Activated CD4-positive, alpha-beta memory T cell treated with anti-CD3 and anti-CD28 coated beads for 36 hours (primary cell): ENCODE results near the gene MAP3K5. TPM values are rescaled to one million over a fixed set of nuclear protein-coding genes. Genes with fewer than 3 reads are reported as not detected.

ENCODE experiments used
- CTCF ChIA-PET: fragments of 350-600 bp; sonication (Branson Sonifier 250); formaldehyde crosslinking; loops from one replicate; lab custom pipeline; 2021; ENCODE audit warnings: antibody characterized with exemption, inconsistent platforms; lab: Charles Lee
- POLR2A ChIA-PET: fragments of 350-600 bp; sonication (Branson Sonifier 250); formaldehyde crosslinking; loops from one replicate; lab custom pipeline; 2021; ENCODE audit warnings: antibody characterized with exemption; lab: Charles Lee
- DNase-seq: peaks from one replicate; pipeline ENCODE4 v3.0.0-alpha.2; 2020
- H3K27ac Mint-ChIP-seq: one replicate; pipeline ENCODE4 v1.8.0; 2021; ENCODE audit warnings: mixed read lengths
- H3K27me3 Mint-ChIP-seq: one replicate; pipeline ENCODE4 v1.8.0; 2021; ENCODE audit warnings: mixed read lengths
- H3K36me3 Mint-ChIP-seq: one replicate; pipeline ENCODE4 v1.8.0; 2021; ENCODE audit warnings: mixed read lengths
- H3K4me1 Mint-ChIP-seq: one replicate; pipeline ENCODE4 v1.8.0; 2021; ENCODE audit warnings: low read depth, mixed read lengths
- H3K4me3 Mint-ChIP-seq: one replicate; pipeline ENCODE4 v1.8.0; 2021; ENCODE audit warnings: mild to moderate bottlenecking, mixed read lengths
- H3K9me3 Mint-ChIP-seq: one replicate; pipeline ENCODE4 v1.8.0; 2021; ENCODE audit warnings: mixed read lengths
- intact Hi-C: fragments of 100-400 bp; cut with micrococcal nuclease; formaldehyde crosslinking; loops from one replicate; pipeline ENCODE4 v1.15.1; 2023
- total RNA-seq, 2 experiments: library from RNA; stranded (reverse); gene quantifications; one replicate each; pipeline ENCODE4 v1.2.3, GENCODE V29; 2021

MAP3K5 gene
- total RNA-seq, 2 experiments from 2014 or later = 13.2 to 13.8 TPM

GRCh38 chr6:136526196-136526930 is 265.9 kb downstream of the MAP3K5 start:
- Mint-ChIP-seq H3K9me3 (no peaks in the 10 kb centered on the region), H3K4me3 (no peak overlapping the region), H3K36me3 (no peaks in the 10 kb centered on the region), H3K4me1 (peaks cover 17% of the 10 kb centered on the region), H3K27ac (no peak overlapping the region), H3K27me3 (peaks cover 5% of the 10 kb centered on the region)
- peak; percentile 59 for DNase-seq
- intact Hi-C loops = no loop called here
- CTCF ChIA-PET = interaction anchor here (0.6 to 1.2 kb wide), 4 partner anchors 21 to 119 kb away, joined by 3 to 6 read pairs (median 3); partner anchors contain the start of gene MAP7
- POLR2A ChIA-PET = no interaction called here

- no peak for DNase-seq
These were observed 266.6 kb downstream of the MAP3K5 start for GRCh38 chr6:136525586-136526195.

GRCh38 chr6:136524936-136525413 is 267.3 kb downstream of the MAP3K5 start:
- ChIA-PET CTCF (interaction anchor here (0.7 to 1.0 kb wide), 2 partner anchors 25 to 96 kb away, joined by 3 read pairs; partner anchors contain the start of gene MAP7), POLR2A (no interaction called here)
- Mint-ChIP-seq H3K27me3 (peaks cover 5% of the 10 kb centered on the region), H3K27ac (no peak overlapping the region), H3K9me3 (no peaks in the 10 kb centered on the region), H3K4me1 (peaks cover 17% of the 10 kb centered on the region), H3K4me3 (no peak overlapping the region), H3K36me3 (no peaks in the 10 kb centered on the region)
- intact Hi-C loops = no loop called here
- DNase-seq = no peak

More at GRCh38 chr6:136525586-136526195, 266.6 kb downstream of the MAP3K5 start:
- intact Hi-C loops = no loop called here
- Mint-ChIP-seq H3K36me3 (no peaks in the 10 kb centered on the region), H3K27ac (no peak overlapping the region), H3K9me3 (no peaks in the 10 kb centered on the region), H3K4me1 (peaks cover 17% of the 10 kb centered on the region), H3K4me3 (no peak overlapping the region), H3K27me3 (peaks cover 5% of the 10 kb centered on the region)
- CTCF ChIA-PET = interaction anchor here (0.6 to 1.2 kb wide), 5 partner anchors 21 to 120 kb away, joined by 3 to 6 read pairs (median 3); partner anchors contain the start of gene MAP7
- POLR2A ChIA-PET = no interaction called here

- CTCF ChIA-PET = interaction anchor here (1.0 kb wide), 1 partner anchor 26 kb away, joined by 3 read pairs; the partner anchor contains the start of gene MAP7
- peaks cover 17% of the 10 kb centered on the region for H3K4me1 Mint-ChIP-seq
- intact Hi-C loops = no loop called here
- no peaks in the 10 kb centered on the region for H3K36me3 Mint-ChIP-seq
- H3K4me3 Mint-ChIP-seq = no peak overlapping the region
- DNase-seq = no peak
- peaks cover 5% of the 10 kb centered on the region for H3K27me3 Mint-ChIP-seq
- H3K9me3 Mint-ChIP-seq = no peaks in the 10 kb centered on the region
- POLR2A ChIA-PET = no interaction called here
- no peak overlapping the region for H3K27ac Mint-ChIP-seq
These were observed 267.8 kb downstream of the MAP3K5 start for GRCh38 chr6:136524339-136524935.

- no peaks in the 10 kb centered on the region for H3K36me3 Mint-ChIP-seq
- H3K9me3 Mint-ChIP-seq = no peaks in the 10 kb centered on the region
- peaks cover 5% of the 10 kb centered on the region for H3K27me3 Mint-ChIP-seq
- H3K27ac Mint-ChIP-seq = no peak overlapping the region
- H3K4me3 Mint-ChIP-seq = no peak overlapping the region
- intact Hi-C loops = no loop called here
- ChIA-PET CTCF (no interaction called here), POLR2A (no interaction called here)
- no peak for DNase-seq
- peaks cover 17% of the 10 kb centered on the region for H3K4me1 Mint-ChIP-seq
These were observed 269.1 kb downstream of the MAP3K5 start for GRCh38 chr6:136523196-136523595.

GRCh38 chr6:136522636-136523035 is 269.6 kb downstream of the MAP3K5 start:
- no peak for DNase-seq
- Mint-ChIP-seq H3K27me3 (peaks cover 5% of the 10 kb centered on the region), H3K36me3 (no peaks in the 10 kb centered on the region), H3K9me3 (no peaks in the 10 kb centered on the region), H3K27ac (no peak overlapping the region), H3K4me3 (no peak overlapping the region), H3K4me1 (peaks cover 17% of the 10 kb centered on the region)
- intact Hi-C loops = no loop called here
- ChIA-PET POLR2A (no interaction called here), CTCF (no interaction called here)

GRCh38 chr6:136521911-136522310 is 270.4 kb downstream of the MAP3K5 start:
- H3K36me3 Mint-ChIP-seq = no peaks in the 10 kb centered on the region
- H3K27ac Mint-ChIP-seq = no peak overlapping the region

GRCh38 chr6:136521427-136521826 is 270.9 kb downstream of the MAP3K5 start:
- intact Hi-C loops = no loop called here
- POLR2A ChIA-PET = no interaction called here
- Mint-ChIP-seq H3K27me3 (peaks cover 5% of the 10 kb centered on the region), H3K36me3 (no peaks in the 10 kb centered on the region), H3K27ac (no peak overlapping the region), H3K4me1 (peaks cover 11% of the 10 kb centered on the region), H3K9me3 (no peaks in the 10 kb centered on the region), H3K4me3 (no peak overlapping the region)
- CTCF ChIA-PET = no interaction called here
- no peak for DNase-seq

More at GRCh38 chr6:136521911-136522310, 270.4 kb downstream of the MAP3K5 start:
- peaks cover 5% of the 10 kb centered on the region for H3K27me3 Mint-ChIP-seq
- ChIA-PET POLR2A (no interaction called here), CTCF (no interaction called here)
- no peaks in the 10 kb centered on the region for H3K9me3 Mint-ChIP-seq
- H3K4me1 Mint-ChIP-seq = peaks cover 16% of the 10 kb centered on the region
- no peak for DNase-seq
- intact Hi-C loops = no loop called here
- H3K4me3 Mint-ChIP-seq = no peak overlapping the region

- intact Hi-C loops = no loop called here
- ChIA-PET CTCF (no interaction called here), POLR2A (no interaction called here)
- DNase-seq = no peak
- peaks cover 4% of the 10 kb centered on the region for H3K4me1 Mint-ChIP-seq
- H3K27ac Mint-ChIP-seq = no peak overlapping the region
- H3K9me3 Mint-ChIP-seq = no peaks in the 10 kb centered on the region
- H3K4me3 Mint-ChIP-seq = no peak overlapping the region
- H3K27me3 Mint-ChIP-seq = peaks cover 2% of the 10 kb centered on the region
- no peaks in the 10 kb centered on the region for H3K36me3 Mint-ChIP-seq
These were observed 271.8 kb downstream of the MAP3K5 start for GRCh38 chr6:136520517-136520916.

GRCh38 chr6:136517582-136517981 is 274.7 kb downstream of the MAP3K5 start:
- H3K4me1 Mint-ChIP-seq = no peaks in the 10 kb centered on the region
- intact Hi-C loops = no loop called here
- no peaks in the 10 kb centered on the region for H3K36me3 Mint-ChIP-seq
- ChIA-PET POLR2A (no interaction called here), CTCF (no interaction called here)
- H3K27me3 Mint-ChIP-seq = peaks cover 2% of the 10 kb centered on the region
- H3K9me3 Mint-ChIP-seq = no peaks in the 10 kb centered on the region
- no peak overlapping the region for H3K27ac Mint-ChIP-seq
- no peak overlapping the region for H3K4me3 Mint-ChIP-seq
- DNase-seq = no peak

- DNase-seq = no peak
- intact Hi-C loops = no loop called here
- ChIA-PET CTCF (no interaction called here), POLR2A (no interaction called here)
- Mint-ChIP-seq H3K36me3 (no peaks in the 10 kb centered on the region), H3K4me3 (no peak overlapping the region), H3K4me1 (no peaks in the 10 kb centered on the region), H3K27me3 (no peaks in the 10 kb centered on the region), H3K27ac (no peak overlapping the region), H3K9me3 (no peaks in the 10 kb centered on the region)
These were observed 275.3 kb downstream of the MAP3K5 start for GRCh38 chr6:136517002-136517401.

GRCh38 chr6:136514591-136514990 is 277.7 kb downstream of the MAP3K5 start:
- Mint-ChIP-seq H3K36me3 (no peaks in the 10 kb centered on the region), H3K27ac (no peak overlapping the region), H3K9me3 (no peaks in the 10 kb centered on the region), H3K4me3 (no peak overlapping the region), H3K27me3 (no peaks in the 10 kb centered on the region), H3K4me1 (peaks cover 13% of the 10 kb centered on the region)
- CTCF ChIA-PET = no interaction called here
- no peak for DNase-seq
- POLR2A ChIA-PET = no interaction called here
- intact Hi-C loops = no loop called here
